GM18511 (cell line): Measurements from ENCODE around the gene VWA8.

Experiments
- ATAC-seq: cut with Tn5 transposase; IDR thresholded peaks from one replicate; pipeline ENCODE4 v1.9.1; 2021; ENCODE audit warnings: mild to moderate bottlenecking, moderate library complexity; ENCODE audit not compliant: unreplicated experiment

The VWA8 gene

GRCh38 chr13:41960637-41961465, at the start of gene VWA8:
VWA8 (minus strand) TSS chr13:41961109; CDS start chr13:41961015, 94 bp downstream.
- peak; percentile 90 for ATAC-seq

DNA sequence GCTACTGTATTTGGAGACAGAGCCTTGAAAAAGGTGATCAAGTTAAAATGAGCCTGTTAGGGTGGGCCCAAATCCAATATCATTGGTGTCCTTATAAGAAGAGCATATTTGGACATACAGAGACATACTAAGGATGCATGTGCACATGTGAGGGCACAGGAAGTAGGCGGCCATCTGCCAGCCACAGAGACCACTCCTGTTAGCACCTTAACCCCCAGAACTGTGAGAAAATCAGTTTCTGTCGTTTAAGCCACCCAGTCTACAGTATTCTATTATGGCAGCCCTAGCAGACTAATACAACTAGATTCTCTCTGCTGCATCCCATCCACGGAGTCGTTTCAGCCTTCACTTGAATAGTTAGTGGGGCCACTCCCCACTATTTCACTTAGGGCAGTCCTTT, 48.1 kb upstream of the VWA8 start:
- no peak for ATAC-seq

- no peak for ATAC-seq
Observed at GRCh38 chr13:42007844-42008243, 46.9 kb upstream of the VWA8 start.

- ATAC-seq: no peak
Observed at GRCh38 chr13:42002066-42002465, 41.2 kb upstream of the VWA8 start.

- ATAC-seq: no peak
Observed at GRCh38 chr13:42001580-42001979, 40.7 kb upstream of the VWA8 start.

- no peak for ATAC-seq
Observed at GRCh38 chr13:42000846-42001245, 39.9 kb upstream of the VWA8 start.

DNA sequence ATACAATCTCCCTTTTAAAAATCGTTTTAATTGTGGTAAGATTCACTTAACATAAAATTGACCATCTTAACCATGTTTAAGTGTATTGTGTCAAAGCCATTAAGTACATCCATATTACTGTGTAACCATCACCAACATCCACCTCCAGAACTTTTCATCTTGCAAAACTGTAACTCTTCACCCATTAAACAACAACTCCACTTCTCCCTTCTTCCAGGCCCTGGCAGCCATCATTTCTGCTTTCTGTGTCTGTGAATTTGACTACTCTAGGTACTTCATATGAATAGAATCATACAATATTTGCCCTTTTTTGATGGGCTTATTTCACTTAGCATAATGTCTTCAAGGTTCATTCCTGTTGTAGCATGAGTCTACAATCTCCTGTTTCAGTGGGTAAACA, 36.5 kb upstream of the VWA8 start:
- no peak for ATAC-seq

DNA sequence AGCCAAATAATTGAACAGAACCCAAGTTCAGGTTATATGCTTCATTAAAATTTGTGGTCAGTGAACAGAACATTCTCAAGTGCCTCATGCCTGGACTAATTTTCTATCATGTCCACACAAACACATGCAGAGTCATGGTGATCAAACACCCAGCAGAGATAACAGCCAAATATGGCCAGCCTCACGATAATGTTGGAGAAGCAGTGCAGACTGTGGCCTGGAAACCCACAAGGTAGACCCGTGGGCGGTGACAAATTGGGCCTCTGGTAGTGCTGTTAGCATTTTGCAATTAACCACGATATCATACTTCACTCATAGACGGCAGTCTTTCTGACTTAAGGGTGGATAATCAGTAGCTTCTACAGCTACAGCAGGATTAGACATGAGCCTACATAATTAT, 35.0 kb upstream of the VWA8 start:
- no peak for ATAC-seq

- no peak for ATAC-seq
Observed at GRCh38 chr13:41995336-41995735, 34.4 kb upstream of the VWA8 start.

DNA sequence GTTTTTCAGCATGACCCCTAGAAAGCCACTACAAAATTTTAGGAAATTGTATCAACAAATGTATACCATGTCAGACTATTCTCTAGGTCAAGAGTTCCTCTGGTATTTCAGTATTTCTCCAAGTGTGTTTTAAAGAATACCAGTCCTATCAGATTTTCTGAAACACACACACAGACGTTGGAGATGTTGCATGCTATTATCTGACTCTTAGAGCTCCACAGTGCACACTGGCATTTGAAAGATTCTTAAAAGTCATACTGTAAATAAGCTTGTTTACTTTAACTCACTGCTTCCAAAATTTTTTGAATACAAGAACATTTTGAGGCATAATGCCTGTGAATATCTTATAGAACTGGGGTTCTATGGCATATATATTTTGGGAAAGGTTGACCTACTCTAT, 33.8 kb upstream of the VWA8 start:
- ATAC-seq: no peak

DNA sequence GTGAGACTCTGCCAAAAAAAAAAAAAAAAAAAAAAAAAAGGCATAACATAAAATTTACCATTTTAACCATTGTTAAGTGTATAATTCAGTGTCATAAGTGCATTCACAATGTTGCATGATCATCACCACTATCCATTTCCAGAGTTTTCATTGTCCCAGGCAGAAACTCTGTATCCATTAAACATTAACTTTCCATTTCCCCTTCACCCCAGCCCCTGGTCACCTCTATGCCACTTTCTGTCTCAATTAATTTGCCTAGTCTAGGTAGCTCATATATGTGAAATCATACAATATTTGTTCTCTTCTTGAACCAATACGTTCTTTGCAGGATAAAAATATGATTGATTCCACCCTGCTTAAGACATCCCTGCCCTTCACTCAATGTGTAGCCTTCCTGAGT, 31.0 kb upstream of the VWA8 start:
- ATAC-seq: no peak

DNA sequence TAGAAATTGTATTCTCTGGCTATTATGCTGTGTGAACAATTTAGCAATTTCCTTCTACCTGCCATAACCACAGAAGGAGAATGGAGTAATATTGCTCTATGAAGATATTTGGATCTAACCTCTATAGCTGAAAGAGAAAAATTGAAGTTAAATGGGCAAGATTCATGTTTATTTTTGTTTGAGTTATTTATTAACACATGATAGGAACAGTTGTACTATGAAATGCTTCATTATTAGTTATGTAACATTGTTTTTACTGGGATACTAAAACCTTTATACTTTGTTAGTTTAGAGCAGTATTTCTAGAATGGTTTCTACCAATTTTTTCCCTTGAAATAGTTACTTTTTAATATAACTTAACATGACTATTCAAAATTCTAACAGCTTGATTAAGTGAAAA, 27.3 kb upstream of the VWA8 start:
- ATAC-seq: no peak

DNA sequence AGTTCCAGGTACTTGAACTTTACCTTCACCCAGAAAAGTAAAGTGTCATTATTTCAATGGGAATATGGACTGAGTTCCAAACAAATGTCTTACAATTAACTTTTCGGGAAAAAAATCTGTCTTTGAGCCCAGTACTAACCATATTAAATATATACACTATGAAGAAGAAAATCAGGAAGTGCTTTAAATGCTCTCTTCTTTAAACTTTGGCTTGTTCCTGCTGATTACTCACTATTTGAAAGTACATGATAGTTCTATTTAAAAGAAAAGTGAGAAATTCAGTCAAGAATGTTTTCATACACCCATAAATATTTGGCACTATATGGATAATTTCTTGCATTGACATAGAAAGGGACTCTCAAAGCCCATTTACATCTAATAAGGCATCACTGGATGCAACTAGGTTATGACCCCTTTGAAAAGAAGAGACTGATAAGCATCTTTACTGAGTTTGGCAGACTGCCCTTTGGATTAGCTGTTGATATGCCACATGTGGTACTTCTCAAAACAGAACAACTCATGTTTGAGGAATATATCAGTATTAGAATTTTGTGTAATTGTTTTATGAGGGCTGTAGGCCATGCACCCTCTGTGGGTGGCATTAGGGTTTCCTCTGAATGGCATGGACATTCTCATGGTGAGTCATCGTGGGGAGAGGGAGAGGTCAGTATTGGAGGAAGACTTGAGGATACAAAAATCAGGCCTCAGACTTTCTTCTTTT, 25.0 kb upstream of the VWA8 start:
- no peak for ATAC-seq

- ATAC-seq: no peak
Observed at GRCh38 chr13:41981951-41982715, 21.2 kb upstream of the VWA8 start.

DNA sequence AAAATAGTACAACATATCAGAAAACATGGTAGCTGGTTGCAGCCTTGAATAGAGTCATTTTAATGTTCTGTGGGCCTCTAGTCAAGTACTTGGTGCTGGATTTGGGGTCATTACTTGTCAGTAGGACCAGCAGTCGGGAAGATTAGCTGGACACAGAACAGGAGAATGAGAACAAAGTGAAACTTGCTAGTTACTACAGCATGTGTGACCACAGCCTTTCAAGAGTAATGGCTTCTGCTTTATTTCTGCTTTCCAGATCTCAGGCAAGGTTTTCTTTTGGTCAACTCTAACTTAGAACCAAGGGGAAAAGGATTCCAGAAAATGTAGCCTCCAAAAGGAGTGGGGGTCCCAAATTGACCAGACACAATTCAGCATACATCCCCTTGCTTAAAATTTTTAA, 17.1 kb upstream of the VWA8 start:
- no peak for ATAC-seq

DNA sequence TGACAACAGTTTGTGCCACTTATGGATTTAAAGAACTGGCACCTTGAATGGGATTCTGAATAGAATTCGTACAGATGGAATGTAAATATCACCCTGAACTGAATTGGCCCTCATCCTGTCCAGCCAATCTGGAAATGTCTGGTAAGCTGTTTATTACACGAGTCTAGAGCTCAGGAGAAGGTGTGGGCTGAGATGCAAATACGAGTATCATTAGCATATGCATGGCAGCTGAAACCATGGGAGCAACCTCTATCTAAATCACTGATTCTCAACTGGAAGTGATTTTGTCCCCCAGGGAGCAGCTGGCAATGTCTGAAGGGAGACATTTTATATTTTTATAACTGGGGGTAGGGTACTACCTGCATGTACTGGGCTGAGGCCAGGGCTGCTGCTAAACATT, 15.6 kb upstream of the VWA8 start:
- ATAC-seq: no peak

DNA sequence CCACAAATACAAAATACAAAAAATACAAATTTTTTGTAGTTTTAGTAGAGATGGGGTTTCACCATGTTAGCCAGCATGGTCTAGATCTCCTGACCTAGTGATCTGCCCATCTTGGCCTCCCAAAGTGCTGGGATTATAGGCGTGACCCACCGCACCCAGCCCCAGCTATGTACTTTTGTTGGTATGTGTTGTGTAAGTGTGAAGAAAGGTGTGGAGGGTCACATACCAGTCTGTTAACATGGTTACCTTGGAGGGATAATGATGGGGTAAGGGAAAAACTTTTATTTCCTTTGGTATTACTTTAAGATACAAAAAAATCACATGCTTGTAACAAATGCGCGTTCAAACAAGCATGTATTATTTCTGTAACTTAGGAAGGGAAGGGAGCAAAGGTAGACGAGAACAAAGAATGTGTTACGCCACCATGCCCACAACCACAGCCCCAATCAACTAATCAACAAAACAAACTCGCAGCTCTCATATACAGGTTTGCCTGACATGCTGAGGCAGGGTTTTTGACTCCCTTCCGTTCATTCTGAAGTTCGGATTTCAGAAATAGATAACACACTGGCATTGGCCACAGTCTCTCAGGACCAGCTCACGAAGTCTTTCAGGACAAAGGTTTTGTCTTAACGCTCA, 13.5 kb upstream of the VWA8 start:
- ATAC-seq: no peak

GRCh38 chr13:41973247-41973741, 12.4 kb upstream of the VWA8 start:
- ATAC-seq: no peak

GRCh38 chr13:41971848-41972247, 10.9 kb upstream of the VWA8 start:
- no peak for ATAC-seq

GRCh38 chr13:41970918-41971317, 10.0 kb upstream of the VWA8 start:
- no peak for ATAC-seq

- no peak for ATAC-seq
Observed at GRCh38 chr13:41970022-41970421, 9.1 kb upstream of the VWA8 start.
